Measurements from ENCODE around the gene TMEM255B.

TMEM255B gene

GRCh38 chr13:113837560-113838355 lies 78.7 kb downstream of the TMEM255B start:
- DNase-seq = no peak

GRCh38 chr13:113838711-113839201 lies 79.7 kb downstream of the TMEM255B start:
- DNase-seq = no peak

- no peak for DNase-seq
Observed at GRCh38 chr13:113839536-113840204, 80.6 kb downstream of the TMEM255B start.

- DNase-seq = no peak
Observed at GRCh38 chr13:113840541-113841352, 81.7 kb downstream of the TMEM255B start.

- no peak for DNase-seq
Observed at GRCh38 chr13:113841353-113841650, 82.3 kb downstream of the TMEM255B start.

- no peak for DNase-seq
Observed at GRCh38 chr13:113842336-113843062, 83.5 kb downstream of the TMEM255B start.

- DNase-seq = no peak
Observed at GRCh38 chr13:113843063-113843654, 84.1 kb downstream of the TMEM255B start.

GRCh38 chr13:113843864-113844556 lies 85.0 kb downstream of the TMEM255B start:
- DNase-seq = no peak

GRCh38 chr13:113845055-113845454 lies 86.0 kb downstream of the TMEM255B start:
- DNase-seq = no peak

GRCh38 chr13:113845723-113846635 lies 87.0 kb downstream of the TMEM255B start:
- no peak for DNase-seq

- DNase-seq = no peak
Observed at GRCh38 chr13:113846636-113847318, 87.8 kb downstream of the TMEM255B start.

- no peak for DNase-seq
Observed at GRCh38 chr13:113848020-113848419, 89.0 kb downstream of the TMEM255B start.

GRCh38 chr13:113848431-113849260 lies 89.6 kb downstream of the TMEM255B start:
- DNase-seq = no peak

- no peak for DNase-seq
Observed at GRCh38 chr13:113849546-113849945, 90.5 kb downstream of the TMEM255B start.

- no peak for DNase-seq
Observed at GRCh38 chr13:113849981-113850721, 91.1 kb downstream of the TMEM255B start.

GRCh38 chr13:113850722-113851479 lies 91.9 kb downstream of the TMEM255B start:
- no peak for DNase-seq

- no peak for DNase-seq
Observed at GRCh38 chr13:113851480-113851803, 92.4 kb downstream of the TMEM255B start.

Measured in NCI-H524 (cell line).